NCI-H128 (cell line): Measurements from ENCODE around the gene DBET.
"Not testable (repeated sequence)": the region's sequence is repeated elsewhere in the genome, so short reads cannot be mapped to it uniquely, and the experiment has no call there.

ENCODE experiments used
- DNase-seq: peaks from one replicate; lab custom pipeline; 2025; ENCODE audit not compliant: unreplicated experiment; lab: John Stamatoyannopoulos, UW

DBET gene

DNA sequence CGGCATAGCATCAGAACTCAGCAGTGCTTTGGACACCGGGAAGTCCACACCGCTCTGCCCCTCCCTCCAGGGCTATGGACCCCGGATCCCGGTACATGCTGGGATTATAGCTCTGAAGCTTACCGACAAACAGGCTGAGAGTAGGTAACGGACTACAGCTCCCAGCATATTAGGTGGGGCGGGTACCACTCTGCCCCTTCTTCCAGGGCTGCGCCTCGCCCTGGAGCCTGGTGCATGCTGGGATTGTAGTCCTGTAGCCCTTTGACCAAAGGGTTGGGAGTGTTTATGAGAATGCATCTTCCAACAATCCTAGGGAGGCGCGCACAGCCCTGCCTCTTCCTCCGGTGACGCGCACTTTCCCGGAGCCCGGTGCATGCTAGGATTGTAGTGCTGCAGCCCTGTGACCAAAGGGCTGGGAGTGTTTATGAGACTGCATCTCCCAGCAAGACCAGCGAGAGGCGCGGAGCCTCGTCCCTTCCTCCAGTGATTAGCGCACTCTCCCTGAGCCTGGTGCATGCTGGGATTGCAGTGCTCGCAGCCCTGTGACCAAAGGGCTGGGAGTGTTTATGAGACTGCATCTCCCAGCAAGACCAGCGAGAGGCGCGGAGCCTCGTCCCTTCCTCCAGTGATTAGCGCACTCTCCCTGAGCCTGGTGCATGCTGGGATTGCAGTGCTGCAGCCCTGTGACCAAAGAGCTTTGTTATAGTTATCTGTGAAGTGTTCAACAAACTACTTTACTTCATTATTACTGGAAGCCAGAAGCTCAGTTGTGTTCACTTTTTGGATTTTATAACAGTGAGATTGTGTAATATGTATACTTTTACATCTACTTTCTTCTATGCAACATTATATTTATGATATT lies 14.7 kb upstream of the DBET start:
- not testable (repeated sequence) for DNase-seq

DNA sequence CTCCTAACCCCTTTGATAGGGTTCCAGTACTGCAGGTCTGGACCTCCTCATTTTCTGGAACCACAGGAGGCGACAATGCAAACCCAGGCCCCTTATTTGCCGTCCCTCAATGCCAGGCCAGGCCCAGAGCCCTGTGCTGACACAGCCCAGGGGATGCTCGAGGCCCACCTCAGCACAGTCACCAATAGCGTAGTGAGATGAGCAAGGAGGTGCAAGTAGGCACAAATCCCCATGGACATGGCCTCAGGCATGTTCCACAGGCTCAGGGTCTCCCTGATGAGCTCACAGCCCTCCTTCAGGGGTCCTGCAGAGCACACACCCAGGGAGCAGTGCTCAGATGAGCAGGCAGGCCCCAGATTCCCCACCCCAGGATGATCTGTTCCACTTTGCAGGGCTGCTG lies 5.3 kb upstream of the DBET start:
- DNase-seq: not testable (repeated sequence)

DNA sequence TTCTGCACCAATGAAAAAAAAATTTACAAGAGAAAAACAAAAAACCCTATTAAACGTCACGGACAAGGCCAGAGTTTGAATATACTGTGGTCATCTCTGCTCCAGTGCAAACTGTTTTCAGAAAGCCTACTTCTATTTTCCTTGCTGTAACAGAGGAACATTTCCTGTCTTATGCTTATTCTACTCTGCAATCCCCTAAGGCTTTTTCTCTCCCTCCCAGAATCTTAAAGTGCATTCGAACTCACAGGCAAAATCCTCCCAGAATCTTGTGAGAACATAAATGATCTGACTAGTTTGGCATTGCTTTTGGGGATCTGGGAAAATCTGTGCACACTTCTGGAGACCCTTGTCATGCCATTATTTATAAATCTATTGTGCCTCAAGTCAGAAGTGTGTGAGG lies 503 bp downstream of the DBET start:
- DNase-seq: not testable (repeated sequence)

DNA sequence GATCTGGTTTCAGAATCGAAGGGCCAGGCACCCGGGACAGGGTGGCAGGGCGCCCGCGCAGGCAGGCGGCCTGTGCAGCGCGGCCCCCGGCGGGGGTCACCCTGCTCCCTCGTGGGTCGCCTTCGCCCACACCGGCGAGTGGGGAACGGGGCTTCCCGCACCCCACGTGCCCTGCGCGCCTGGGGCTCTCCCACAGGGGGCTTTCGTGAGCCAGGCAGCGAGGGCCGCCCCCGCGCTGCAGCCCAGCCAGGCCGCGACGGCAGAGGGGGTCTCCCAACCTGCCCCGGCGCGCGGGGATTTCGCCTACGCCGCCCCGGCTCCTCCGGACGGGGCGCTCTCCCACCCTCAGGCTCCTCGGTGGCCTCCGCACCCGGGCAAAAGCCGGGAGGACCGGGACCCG lies 4.0 kb downstream of the DBET start:
- DNase-seq: not testable (repeated sequence)

DNA sequence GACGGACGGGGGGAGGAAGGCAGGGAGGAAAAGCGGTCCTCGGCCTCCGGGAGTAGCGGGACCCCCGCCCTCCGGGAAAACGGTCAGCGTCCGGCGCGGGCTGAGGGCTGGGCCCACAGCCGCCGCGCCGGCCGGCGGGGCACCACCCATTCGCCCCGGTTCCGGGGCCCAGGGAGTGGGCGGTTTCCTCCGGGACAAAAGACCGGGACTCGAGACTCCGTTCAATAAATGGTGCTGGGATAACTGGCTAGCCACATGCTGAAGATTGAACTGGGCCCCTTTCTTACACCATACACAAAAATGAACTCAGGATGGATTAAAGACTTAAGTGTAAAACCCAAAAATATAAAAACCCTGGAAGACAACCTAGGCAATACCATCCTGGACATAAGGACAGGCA lies 28.8 kb downstream of the DBET start:
- not testable (repeated sequence) for DNase-seq

DNA sequence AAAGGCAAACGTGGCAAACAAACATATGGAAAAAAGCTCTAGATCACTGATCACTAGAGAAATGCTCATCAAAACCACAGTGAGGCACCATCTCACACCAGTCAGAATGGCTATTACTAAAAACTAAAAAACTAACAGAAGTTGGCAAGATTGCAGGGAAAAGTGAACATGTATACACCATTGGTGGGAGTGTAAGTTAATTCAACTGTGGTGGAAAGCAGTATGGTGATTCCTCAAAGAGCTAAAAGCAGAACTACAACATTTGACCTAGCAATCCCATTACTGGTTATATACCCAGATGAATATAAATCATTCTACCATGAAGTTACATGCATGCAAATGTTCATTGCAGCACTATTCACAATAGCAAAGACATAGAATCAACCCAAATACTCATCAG lies 29.7 kb downstream of the DBET start:
- not testable (repeated sequence) for DNase-seq

DNA sequence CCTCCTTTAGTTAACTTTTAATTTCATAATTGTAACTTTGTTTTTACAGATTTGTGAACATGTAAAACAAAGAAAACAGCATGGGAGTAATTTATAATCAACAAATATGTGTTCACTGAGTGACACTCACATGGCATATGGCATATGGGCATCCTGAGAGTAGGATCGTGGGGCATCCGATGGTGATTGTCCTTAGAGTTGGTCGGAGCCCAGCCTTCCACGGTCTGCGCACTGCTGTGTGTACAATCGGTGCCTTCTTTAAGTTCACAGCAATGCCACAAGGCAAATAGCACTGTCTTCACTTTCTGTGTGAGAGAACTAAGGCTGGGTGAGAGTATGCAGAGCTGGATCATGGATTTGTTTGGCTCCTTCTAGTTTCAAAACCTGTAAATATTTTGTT lies 31.0 kb downstream of the DBET start:
- DNase-seq: not testable (repeated sequence)

DNA sequence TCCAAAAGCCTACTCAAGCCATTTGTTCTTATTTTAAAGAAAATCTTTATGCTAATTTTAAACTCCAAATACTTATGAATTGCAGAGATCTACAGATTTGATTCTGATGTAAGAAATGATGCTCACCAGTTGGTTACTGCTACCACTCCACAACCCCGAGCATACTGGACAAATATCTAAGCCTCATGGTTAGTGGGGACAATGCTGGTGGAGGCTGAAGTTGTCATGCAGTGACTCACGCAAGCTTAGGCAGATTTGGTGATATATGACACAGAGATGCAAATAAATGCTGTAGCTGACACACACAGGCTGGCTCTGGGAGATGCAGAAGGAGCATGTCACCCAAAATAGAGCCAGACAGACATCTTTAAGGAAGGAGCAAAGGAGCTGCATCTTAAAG lies 35.3 kb downstream of the DBET start:
- not testable (repeated sequence) for DNase-seq

DNA sequence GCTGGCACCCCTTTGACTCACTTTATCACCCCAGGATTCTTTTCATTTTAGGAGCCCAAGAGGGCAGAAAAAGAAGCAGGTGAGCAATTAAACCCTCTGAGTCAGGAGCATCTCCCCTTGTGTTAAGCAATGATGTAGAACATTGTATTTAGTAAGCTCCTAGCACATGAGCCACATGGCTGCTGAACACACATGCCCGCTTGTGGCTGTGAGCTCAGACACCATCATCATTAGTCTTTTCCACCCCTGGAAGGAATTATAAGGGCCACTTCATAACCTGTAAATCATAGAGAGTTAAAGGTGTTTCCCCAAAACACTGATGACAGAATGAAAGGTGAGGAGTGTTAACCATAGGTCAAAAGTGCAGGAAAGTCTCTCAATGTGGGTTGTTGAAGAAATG lies 37.2 kb downstream of the DBET start:
- DNase-seq: not testable (repeated sequence)

DNA sequence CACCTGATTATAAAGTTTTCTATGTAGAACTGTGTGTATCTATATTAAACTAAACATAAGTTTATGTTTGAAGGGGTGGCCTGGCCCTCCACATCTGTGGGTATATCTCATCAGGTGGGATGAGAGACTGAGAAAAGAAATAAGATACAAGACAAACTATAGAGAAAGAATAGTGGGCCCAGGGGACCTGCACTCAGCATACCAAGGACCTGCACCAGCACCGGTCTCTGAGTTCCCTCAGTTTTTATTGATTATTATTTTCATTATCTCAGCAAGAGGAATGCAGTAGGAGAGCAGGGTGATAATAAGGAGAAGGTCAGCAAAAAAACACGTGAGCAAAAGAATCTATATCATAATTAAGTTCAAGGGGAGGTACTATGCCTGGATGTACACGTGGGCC lies 41.9 kb downstream of the DBET start:
- DNase-seq: not testable (repeated sequence)

DNA sequence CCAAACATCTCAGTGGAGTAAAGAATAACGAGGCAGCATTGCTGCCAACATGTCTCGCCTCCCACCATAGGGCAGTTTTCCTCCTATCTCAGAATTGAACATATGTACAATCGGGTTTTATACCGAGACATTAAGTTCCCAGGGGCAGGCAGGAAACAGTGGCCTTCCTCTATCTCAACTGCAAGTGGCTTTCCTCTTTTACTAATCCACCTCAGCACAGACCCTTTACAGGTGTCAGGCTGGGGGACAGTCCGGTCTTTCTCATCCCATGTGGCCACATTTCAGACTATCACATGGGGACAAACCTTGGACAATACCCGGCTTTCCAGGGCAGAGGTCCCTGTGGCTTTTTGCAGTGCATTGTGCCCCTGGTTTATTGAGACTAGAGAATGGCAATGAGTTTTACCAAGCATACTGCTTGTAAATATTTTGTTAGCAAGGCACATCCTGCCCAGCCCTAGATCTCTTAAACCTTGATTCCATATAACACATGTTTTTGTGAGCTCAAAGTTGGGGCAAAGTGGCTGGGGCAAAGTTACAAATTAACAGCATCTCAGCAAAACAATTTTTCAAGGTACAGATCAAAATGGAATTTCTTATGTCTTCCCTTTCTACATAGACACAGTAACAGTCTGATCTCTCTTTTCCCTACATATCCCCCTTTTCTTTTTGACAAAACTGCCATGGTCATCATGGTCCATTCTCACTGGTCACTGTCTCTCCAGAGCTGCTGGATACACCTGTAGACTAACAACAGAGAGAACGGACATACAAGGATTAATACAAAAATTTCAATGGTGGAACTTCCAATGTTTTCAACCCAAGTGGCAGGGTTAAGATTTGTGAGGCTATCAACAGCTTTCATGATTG lies 42.5 kb downstream of the DBET start:
- DNase-seq: not testable (repeated sequence)

DNA sequence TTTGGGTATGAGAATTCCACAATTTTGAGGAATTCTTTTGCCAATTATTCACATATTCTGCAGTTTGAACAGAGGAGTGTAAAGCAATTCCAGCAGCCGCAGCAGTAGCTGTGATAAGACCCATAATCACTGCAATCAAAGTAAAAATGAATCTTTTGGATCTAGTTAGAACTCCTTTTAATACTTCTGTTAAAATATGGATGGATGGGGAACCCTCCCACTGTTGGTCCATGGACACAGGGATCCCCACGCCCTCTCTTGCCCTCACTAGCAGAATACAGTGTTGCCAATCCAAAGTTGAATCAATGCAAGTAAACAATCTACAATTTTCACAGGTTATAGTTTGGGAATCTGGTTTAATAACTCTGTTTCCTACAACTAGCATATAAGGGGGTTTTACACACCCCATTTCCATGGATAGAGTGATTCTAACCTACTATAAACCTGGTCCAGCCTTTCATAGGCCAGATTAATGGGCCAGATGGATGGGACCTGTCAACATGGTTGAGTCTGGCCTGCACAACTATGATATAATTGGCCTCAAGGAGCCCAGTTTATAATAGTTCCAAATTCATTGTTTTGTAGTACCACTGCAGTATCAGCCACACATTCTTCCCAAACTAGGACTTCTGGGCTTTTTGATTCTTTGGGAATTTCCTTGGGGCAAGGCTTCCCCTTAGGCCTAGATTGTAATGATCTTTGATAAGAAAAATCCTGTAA lies 43.6 kb downstream of the DBET start:
- not testable (repeated sequence) for DNase-seq

DNA sequence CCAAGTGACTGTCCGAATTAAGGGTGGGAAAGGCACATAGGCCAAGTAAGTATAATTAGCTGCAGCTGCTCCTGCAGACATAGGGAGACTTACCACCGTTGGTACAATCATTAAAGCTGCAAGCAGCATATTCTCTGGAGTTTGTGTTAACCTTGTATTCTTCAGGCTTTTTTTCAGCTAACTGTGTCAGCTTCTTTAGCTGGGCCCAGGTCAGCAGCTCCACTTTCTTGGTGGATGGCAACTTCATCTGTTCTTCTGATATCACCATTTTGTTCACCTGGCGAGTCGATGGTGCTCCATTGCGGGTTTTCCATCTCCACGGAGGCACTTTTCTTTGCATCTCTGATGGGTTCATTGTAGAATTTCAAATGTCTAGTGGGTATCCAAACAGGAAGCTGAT lies 44.5 kb downstream of the DBET start:
- DNase-seq: not testable (repeated sequence)

DNA sequence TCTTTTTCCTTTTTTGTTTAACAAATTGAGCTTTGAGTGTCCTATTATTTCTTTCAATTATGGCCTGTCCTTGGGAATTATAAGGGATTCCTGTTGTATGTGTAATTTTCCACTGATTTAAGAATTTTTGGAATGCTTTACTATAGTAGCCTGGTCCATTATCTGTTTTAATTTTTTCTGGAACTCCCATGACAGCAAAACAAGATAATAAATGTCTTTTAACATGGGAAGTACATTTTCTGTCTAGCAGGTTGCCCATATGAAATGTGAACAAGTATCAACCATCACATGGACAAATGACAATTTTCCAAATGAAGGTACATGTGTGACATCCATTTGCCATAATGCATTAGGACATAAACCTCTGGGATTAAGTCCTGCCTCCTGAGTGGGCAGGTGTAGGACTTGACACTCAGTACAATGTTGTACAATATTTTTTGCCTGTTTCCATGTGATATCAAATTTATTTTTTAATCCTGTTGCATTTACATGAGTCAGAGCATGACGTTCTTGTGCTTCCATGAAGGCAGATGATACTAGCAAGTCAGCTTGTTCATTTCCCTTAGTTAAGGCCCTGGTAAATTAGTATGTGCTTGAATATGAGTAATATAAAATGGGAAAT lies 45.2 kb downstream of the DBET start:
- DNase-seq: not testable (repeated sequence)

DNA sequence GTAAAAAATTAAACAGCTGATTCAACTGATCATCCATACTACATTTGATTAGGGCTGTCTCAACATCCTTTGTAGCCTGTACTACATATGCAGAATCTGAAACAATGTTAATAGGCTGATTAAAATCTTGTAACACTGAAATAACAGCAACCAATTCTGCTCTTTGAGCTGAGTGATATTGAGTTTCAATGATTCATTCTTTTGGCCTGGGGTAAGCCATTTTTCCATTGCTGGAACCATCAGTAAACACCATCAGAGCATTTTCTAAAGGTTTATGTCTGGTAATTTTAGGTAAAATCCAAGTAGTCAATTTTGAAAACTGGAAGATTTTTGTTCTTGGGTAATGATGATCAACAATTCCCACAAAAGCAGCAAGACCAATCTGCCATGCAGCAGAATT lies 45.7 kb downstream of the DBET start:
- DNase-seq: not testable (repeated sequence)

DNA sequence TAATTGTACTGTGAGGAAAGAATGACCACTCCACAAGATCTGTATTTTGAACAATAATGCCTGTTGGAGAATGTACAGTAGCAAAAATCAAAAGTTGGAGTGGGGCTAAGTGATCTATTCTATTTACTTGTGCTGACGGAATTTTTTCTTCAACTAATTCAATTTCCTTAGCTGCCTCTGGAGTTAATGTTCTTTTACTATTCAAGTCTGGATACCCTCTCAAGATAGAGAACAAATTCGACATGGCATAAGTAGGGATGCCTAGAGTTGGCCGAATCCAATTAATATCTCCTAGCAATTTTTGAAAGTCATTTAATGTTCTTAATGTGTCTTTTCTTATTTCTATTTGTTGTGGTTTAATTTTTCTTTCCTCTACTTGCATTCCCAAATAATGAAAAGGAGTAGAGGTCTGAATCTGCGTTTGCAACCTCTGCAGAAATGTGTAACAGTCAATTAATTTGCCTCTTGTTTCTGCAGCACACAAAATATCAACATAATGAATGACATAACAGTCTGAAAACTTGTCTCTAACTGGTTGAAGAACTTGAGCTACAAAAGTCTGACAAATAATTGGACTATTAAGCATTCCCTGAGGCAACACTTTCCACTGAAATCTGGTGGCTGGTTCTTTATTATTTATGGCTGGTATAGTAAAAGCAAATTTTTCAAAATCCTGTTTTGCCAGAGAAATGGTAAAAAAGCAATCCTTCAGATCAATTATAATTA lies 46.4 kb downstream of the DBET start:
- not testable (repeated sequence) for DNase-seq

DNA sequence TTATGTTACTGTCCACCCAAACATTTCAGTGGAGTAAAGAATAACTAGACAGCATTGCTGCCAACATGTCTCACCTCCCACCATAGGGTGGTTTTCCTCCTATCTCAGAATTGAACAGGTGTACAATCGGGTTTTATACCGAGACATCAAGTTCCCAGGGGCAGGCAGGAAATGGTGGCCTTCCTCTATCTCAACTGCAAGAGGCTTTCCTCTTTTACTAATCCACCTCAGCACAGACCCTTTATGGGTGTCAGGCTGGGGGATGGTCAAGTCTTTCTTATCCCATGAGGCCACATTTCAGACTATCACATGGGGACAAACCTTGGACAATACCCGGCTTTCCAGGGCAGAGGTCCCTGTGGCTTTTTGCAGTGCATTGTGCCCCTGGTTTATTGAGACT lies 48.6 kb downstream of the DBET start:
- DNase-seq: not testable (repeated sequence)

DNA sequence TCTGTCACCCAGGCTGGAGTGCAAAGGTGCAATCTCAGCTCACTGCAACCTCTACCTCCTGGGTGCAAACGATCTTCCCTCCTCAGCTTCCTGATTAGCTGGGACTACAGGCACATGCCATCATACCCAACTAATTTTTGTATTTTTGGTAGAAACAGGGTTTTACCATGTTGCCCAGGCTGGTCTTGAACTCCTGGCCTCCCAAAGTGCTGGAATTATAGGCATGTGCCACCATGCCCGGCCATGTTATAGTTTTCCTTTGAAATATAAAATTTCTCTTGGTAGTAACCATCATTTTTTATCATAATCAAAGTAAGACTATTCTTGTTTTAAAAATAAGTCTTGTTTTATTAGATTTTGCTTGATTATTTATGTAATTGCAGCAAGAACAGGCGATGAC lies 50.7 kb downstream of the DBET start:
- not testable (repeated sequence) for DNase-seq
